GM19023 (cell line): ENCODE measurements around the gene SAA4.
"Not testable (repeated sequence)": the region's sequence is repeated elsewhere in the genome, so short reads cannot be mapped to it uniquely, and the experiment has no call there.

Experiments used
- ATAC-seq: cut with Tn5 transposase; IDR thresholded peaks from one replicate; pipeline ENCODE4 v1.9.1; 2021; ENCODE audit warnings: mild to moderate bottlenecking, moderate library complexity; ENCODE audit not compliant: unreplicated experiment

The SAA4 gene

DNA sequence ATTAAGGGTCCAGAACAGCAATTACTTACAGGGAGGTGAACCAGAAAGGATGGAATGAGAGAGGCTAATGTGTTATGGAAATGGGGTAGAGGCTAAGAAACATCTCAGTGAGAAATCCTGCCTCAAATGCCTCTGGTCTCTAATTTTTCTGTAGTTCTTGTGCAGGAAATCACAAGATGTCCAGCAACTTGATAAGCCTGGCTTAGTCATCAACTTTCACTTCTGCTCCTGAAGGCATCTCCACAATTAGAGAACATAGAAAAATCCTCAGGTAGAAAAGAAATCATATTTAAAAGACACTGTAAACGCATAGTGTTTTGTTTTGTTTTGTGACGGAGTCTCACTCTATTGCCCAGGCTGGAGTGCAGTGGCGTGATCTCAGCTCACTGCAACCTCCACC, 45.2 kb downstream of the SAA4 start:
- no peak for ATAC-seq

DNA sequence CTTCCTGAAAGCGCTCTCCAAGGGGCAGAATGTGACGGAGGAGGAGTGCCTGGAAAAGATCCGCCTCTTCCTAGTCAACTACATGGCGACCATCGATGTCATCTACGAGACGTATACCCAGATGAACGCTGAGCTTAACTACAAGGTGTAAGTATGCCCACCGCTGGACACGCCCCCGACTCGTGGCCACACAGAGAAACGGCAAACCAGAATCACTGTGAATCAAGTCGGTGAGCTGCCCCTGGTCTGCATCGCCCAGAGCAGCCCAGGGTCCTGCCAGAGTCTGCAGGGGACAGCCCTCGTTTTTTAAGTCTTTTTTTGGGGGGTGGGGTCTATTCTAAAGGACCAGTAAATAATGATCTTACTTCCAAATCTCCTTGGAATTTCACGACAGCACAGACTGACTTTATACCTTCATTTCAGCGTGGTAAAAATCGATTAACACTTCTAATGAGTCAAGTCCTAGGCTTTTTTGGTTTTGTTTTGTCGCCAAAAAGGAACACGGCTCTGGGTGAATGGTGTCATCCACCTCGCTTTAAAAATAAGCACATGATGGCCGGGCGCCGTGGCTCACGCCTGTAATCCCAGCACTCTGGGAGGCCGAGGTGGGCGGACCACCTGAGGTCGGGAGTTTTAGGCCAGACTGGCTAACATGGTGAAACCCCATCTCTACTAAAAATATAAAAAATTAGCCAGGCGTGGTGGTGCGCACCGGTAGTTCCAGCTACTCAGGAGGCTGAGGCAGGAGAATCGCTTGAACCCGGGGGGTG, 46.9 kb downstream of the SAA4 start:
- ATAC-seq = not testable (repeated sequence)

DNA sequence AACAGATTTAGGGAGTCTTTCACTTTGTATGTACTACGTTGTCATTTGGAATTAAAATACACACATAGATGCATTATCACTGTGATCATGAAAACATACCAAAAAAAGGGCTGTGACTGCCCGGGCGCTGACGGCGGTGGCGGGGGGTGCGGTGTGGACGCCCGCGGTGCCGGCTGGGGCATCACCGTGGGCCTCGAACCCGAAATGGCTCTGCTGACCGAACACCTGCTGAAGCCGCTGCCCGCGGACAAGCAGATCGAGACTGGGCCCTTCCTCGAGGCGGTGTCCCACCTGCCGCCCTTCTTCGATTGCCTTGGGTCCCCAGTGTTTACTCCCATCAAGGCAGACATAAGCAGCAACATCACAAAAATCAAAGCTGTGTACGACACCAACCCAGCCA, 47.8 kb downstream of the SAA4 start:
- ATAC-seq = no peak
